C4-2B (cell line): ENCODE results near the gene ARSJ.
"Not testable (repeated sequence)": the region's sequence is repeated elsewhere in the genome, so short reads cannot be mapped to it uniquely, and the experiment has no call there.

Source experiments
- H3K27ac ChIP-seq: fragments of 450-650 bp; 2 replicates; pipeline ENCODE4 v1.5.1; 2017
- CTCF ChIP-seq: fragments of 450-650 bp; conservative IDR thresholded peaks from 2 replicates; pipeline ENCODE4 v1.5.1; 2017; ENCODE audit warnings: mild to moderate bottlenecking
- ZFX ChIP-seq: fragments of 450-650 bp; IDR thresholded peaks from 2 replicates; pipeline ENCODE4 v1.6.1; 2017

ARSJ gene

GRCh38 chr4:113943863-113944262 is 35.6 kb downstream of the ARSJ start:
- no peak for TF ChIP-seq CTCF
- TF ChIP-seq ZFX, result no peak
- no peak overlapping the region for H3K27ac ChIP-seq

DNA sequence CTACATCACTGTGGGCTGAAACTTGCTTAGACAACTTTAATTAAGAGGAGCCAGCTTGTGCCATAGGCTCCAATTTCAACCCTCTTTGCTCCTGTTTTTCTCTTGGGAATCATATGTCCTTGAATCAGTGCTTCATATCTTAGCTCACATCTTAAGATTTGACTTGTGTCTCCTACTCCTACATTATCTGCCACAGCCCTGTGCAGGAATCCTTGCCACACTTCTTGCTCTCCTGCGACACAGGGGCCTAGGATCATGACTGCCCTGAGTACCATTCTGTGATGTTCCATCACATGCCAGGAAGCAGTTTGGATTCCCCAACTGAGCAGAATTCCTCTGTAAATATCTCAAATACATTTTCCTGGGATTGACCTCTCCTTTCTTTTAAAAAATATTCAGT is 36.4 kb downstream of the ARSJ start:
- H3K27ac ChIP-seq, result no peak overlapping the region
- TF ChIP-seq CTCF (no peak), ZFX (no peak)

DNA sequence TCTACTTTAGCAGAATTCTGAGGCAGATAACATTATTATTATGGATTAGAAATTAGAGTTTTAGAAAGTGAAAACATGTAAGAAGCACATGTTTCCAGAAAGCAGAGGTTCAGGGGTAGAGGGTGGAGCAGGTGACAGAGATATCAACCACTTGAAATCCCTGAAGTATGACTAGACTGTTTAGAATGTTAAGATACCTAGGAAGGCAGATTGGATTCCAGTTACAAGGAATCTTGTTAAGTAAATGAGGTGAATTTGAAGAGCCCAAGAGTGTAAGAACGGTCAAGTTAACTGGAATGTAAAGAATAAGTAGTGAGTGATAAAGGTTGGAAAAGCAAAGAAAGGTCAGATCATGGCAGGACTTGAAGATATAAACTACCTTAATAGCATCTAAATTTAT is 37.6 kb downstream of the ARSJ start:
- TF ChIP-seq ZFX, result no peak
- TF ChIP-seq CTCF, result no peak
- no peak overlapping the region for H3K27ac ChIP-seq

DNA sequence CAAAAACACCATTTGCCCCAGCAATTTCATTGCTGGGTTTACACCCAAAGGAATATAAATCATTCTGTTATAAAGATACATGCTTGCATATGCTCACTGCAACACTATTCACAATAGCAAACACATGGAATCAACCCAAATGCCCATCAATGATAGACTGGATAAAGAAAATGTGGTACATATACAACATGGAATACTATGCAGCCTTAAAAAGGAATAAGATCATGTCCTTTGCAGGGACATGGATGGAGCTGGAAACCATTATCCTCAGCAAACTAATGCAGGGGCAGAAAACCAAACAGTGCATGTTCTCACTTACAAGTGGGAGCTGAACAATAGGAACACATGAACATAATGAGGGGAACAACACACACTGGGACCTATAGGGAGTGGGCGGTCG is 39.3 kb downstream of the ARSJ start:
- H3K27ac ChIP-seq, result not testable (repeated sequence)

GRCh38 chr4:113935190-113935589 is 44.3 kb downstream of the ARSJ start:
- TF ChIP-seq CTCF (no peak), ZFX (no peak)
- no peak overlapping the region for H3K27ac ChIP-seq

DNA sequence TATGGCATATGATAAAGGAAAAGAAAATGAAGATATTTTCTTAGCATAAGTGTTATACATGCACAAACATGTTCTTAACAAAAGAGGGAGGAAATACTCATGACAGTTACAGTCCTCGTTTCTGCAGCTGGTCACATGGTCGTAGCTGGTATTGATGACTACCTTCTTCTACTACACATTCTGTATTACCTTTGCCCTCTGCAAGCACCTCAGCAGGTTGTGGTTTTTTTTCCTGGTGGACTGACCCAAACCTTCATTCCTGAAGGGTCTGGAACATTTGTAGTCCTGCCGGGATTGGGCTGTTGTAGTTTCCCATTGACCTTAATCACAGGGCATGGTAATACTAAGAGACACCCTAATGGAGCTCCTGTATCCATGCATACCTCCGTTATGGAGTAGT is 54.7 kb downstream of the ARSJ start:
- not testable (repeated sequence) for H3K27ac ChIP-seq

GRCh38 chr4:113921089-113921794 is 58.2 kb downstream of the ARSJ start:
- TF ChIP-seq CTCF, result no peak
- no peak for TF ChIP-seq ZFX
- no peak overlapping the region for H3K27ac ChIP-seq

DNA sequence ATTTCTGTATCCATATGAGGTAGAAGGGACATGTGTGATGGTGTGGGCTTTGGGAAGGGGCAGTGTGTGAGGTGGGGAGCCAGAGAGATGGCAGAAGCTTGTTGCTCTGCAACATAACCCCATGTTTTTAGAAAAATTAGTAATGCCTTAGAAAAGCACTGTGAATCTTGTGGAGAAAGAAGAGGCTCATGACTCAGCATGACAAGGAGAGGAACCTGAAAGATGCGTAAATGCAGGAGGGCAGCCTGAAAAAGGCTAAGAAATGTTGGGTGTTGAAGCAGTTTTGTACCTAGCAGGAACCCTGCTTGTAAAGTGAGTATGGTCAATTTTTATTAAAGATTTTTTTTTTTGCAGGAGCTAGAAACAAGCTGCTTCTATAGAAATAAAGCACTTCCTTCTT is 59.8 kb downstream of the ARSJ start:
- no peak overlapping the region for H3K27ac ChIP-seq

More for the DNA sequence above, 59.8 kb downstream of the ARSJ start:
- no peak for TF ChIP-seq CTCF
- TF ChIP-seq ZFX, result no peak
